Endothelial cell of umbilical vein (primary cell): ENCODE data around the gene XXYLT1. TPM values are rescaled to one million over a fixed set of nuclear protein-coding genes. Genes with fewer than 3 reads are reported as not detected.

Experiments
- BruUV-seq: library from RNA; stranded (reverse); fragments of 400-500 nt; replicated peaks from 2 replicates; lab custom pipeline; 2021; lab: Mats Ljungman, UMichigan
- CTCF ChIA-PET: fragments of 300-600, 350-600 bp; sonication (Branson Sonifier 250); formaldehyde crosslinking; loops from one replicate; lab custom pipeline; 2021; ENCODE audit warnings: antibody characterized with exemption, inconsistent platforms; lab: Charles Lee
- POLR2A ChIA-PET: fragments of 300-600, 350-600 bp; sonication (Branson Sonifier 250); formaldehyde crosslinking; loops from one replicate; lab custom pipeline; 2021; ENCODE audit warnings: antibody characterized with exemption, inconsistent platforms; lab: Charles Lee
- DNase-seq: peaks from one replicate; pipeline ENCODE4 v3.0.0-alpha.2; 2011; ENCODE audit warnings: low read depth, low spot score
- FAIRE-seq: peaks from 2 replicates; lab custom pipeline; 2011; peaks lifted over from hg19 to GRCh38; lab: Jason Lieb, UNC
- H2AFZ ChIP-seq: 2 replicates; pipeline ENCODE4 v1.6.0; 2012; ENCODE audit warnings: low read depth, low read length, control low read depth, inconsistent platforms
- H3K27ac ChIP-seq: 2 replicates; pipeline ENCODE4 v1.5.1; 2011; ENCODE audit warnings: low read depth, mild to moderate bottlenecking, control low read depth, low read length, moderate library complexity; ENCODE audit not compliant: insufficient read depth
- H3K27me3 ChIP-seq, 2 experiments: 2 replicates each; pipeline versions ENCODE4 v1.6.0 to v1.6.1; 2011; ENCODE audit warnings: low read length in 2 of 2, mixed read lengths in 1 of 2; ENCODE audit not compliant: control insufficient read depth in 2 of 2, insufficient read depth in 2 of 2
- H3K36me3 ChIP-seq, 2 experiments: 2 replicates in 1 of 2; 3 replicates in 1 of 2; pipeline ENCODE4 v1.5.1; 2011; ENCODE audit warnings: low read length in 2 of 2, mild to moderate bottlenecking in 1 of 2, moderate library complexity in 1 of 2; ENCODE audit not compliant: control insufficient read depth in 2 of 2, insufficient read depth in 2 of 2; ENCODE audit errors: extremely low read depth in 1 of 2
- H3K4me1 ChIP-seq: 3 replicates; pipeline ENCODE4 v1.5.1; 2011; ENCODE audit warnings: mild to moderate bottlenecking, low read length; ENCODE audit not compliant: control insufficient read depth, insufficient read depth; ENCODE audit errors: extremely low read depth
- H3K4me2 ChIP-seq: 2 replicates; pipeline ENCODE4 v1.6.1; 2011; ENCODE audit warnings: low read length, control low read depth, mixed read lengths; ENCODE audit not compliant: insufficient read depth
- H3K4me3 ChIP-seq, 3 experiments: fragments of 200-600 bp in 1 of 3; sonication (generic), shearing (Covaris generic) in 1 of 3; replicated peaks in 1 of 3; 2 replicates each; pipeline ENCODE4 v1.5.1; 2011 to 2016; ENCODE audit warnings: control low read depth in 3 of 3, low read length in 3 of 3, mild to moderate bottlenecking in 2 of 3, inconsistent platforms in 1 of 3, low read depth in 1 of 3, moderate library complexity in 1 of 3; ENCODE audit not compliant: insufficient read depth in 1 of 3
- H3K79me2 ChIP-seq: 2 replicates; pipeline ENCODE4 v1.6.0; 2012; ENCODE audit warnings: low read length, inconsistent platforms; ENCODE audit not compliant: control insufficient read depth, insufficient read depth
- H3K9ac ChIP-seq: replicated peaks from 2 replicates; pipeline ENCODE3; 2011; ENCODE audit warnings: low read length, control low read depth; ENCODE audit not compliant: insufficient read depth; ENCODE audit errors: extremely low read depth
- H3K9me1 ChIP-seq: replicated peaks from 3 replicates; pipeline ENCODE4 v1.6.0; 2011; ENCODE audit warnings: mild to moderate bottlenecking, low read length; ENCODE audit not compliant: control insufficient read depth, insufficient read depth; ENCODE audit errors: extremely low read depth
- H3K9me3 ChIP-seq: replicated peaks from 2 replicates; pipeline ENCODE4 v1.5.1; 2012; ENCODE audit warnings: low read length, inconsistent platforms; ENCODE audit not compliant: control insufficient read depth, insufficient read depth
- H4K20me1 ChIP-seq: replicated peaks from 2 replicates; pipeline ENCODE3; 2011; ENCODE audit warnings: mild to moderate bottlenecking, low read length; ENCODE audit not compliant: control insufficient read depth, insufficient read depth; ENCODE audit errors: extremely low read depth
- EZH2 ChIP-seq: IDR thresholded peaks from 2 replicates; pipeline ENCODE4 v1.6.1; 2012; ENCODE audit warnings: borderline replicate concordance, low read depth, mild to moderate bottlenecking, moderate library complexity, low read length, inconsistent platforms; ENCODE audit not compliant: severe bottlenecking
- FOS ChIP-seq: IDR thresholded peaks from 2 replicates; pipeline ENCODE4 v1.6.1; 2011; ENCODE audit warnings: mild to moderate bottlenecking, low read length, moderate library complexity, borderline replicate concordance; ENCODE audit not compliant: insufficient read depth
- GATA2 ChIP-seq: IDR thresholded peaks from 2 replicates; pipeline ENCODE4 v1.7.0; 2011; ENCODE audit warnings: low read depth, mild to moderate bottlenecking, moderate library complexity, mixed read lengths, low read length; ENCODE audit not compliant: insufficient read length, insufficient read depth
- JUN ChIP-seq: IDR thresholded peaks from 2 replicates; pipeline ENCODE4 v1.6.1; 2011; ENCODE audit warnings: borderline replicate concordance, low read depth; ENCODE audit not compliant: insufficient read length, insufficient read depth
- MYC ChIP-seq: IDR thresholded peaks from one replicate; pipeline ENCODE4 v1.6.1; 2011; ENCODE audit warnings: mild to moderate bottlenecking, low read depth, low read length
- POLR2A ChIP-seq: IDR thresholded peaks from 2 replicates; pipeline ENCODE4 v1.6.1; 2012; ENCODE audit warnings: low read depth, mild to moderate bottlenecking, control low read depth, low read length
- POLR2AphosphoS5 ChIP-seq: IDR thresholded peaks from 2 replicates; pipeline ENCODE4 v1.6.1; 2012; ENCODE audit warnings: low read depth, mild to moderate bottlenecking, control low read depth, low read length, moderate library complexity; ENCODE audit not compliant: insufficient read depth
- dilution Hi-C: fragments of 300-500 bp; cut with MboI; formaldehyde crosslinking; loops from one replicate; pipeline ENCODE4 v1.15.0; 2019; ENCODE audit warnings: low sequenced_read_pairs; ENCODE audit not compliant: extremely low pct_ligation_motif_present
- intact Hi-C: fragments of 100-400 bp; cut with micrococcal nuclease; formaldehyde crosslinking; loops from one replicate; pipeline ENCODE4 v1.10.0; 2022
- polyA plus RNA-seq, 4 experiments: library from polyadenylated mRNA; depleted of rRNA in 3 of 4; stranded (reverse) in 3 of 4; unstranded in 1 of 4; fragments of >200 nt; gene quantifications; 2 replicates each; pipeline versions ENCODE4 v1.2.1 to v1.2.3, GENCODE V29; 2011 to 2012; ENCODE audit warnings: missing spikeins in 1 of 4
- total RNA-seq: library from RNA; stranded (reverse); gene quantifications from 2 replicates; pipeline ENCODE4 v1.2.3, GENCODE V29; 2021
- TF ChIP-seq, protein P1 (sequence below): IDR thresholded peaks from 2 replicates; pipeline ENCODE4 v1.6.1; 2011; ENCODE audit not compliant: insufficient read depth, insufficient read length
- TF ChIP-seq, protein P2 (sequence below), 2 donors: IDR thresholded peaks; 1 replicate in 1 of 2; 2 replicates in 1 of 2; pipeline ENCODE4 v1.5.1; 2011; ENCODE audit warnings: low read length in 2 of 2, mild to moderate bottlenecking in 2 of 2, moderate library complexity in 2 of 2, control low read depth in 1 of 2, inconsistent platforms in 1 of 2, low read depth in 1 of 2; ENCODE audit not compliant: insufficient read depth in 1 of 2; ENCODE audit errors: extremely low read depth in 1 of 2

XXYLT1 gene
- total and polyA plus RNA-seq, 2 donors (not counting 3 experiments of a cell fraction or from before 2014, with no cell fraction given) = 54.4 to 78.1 TPM

DNA sequence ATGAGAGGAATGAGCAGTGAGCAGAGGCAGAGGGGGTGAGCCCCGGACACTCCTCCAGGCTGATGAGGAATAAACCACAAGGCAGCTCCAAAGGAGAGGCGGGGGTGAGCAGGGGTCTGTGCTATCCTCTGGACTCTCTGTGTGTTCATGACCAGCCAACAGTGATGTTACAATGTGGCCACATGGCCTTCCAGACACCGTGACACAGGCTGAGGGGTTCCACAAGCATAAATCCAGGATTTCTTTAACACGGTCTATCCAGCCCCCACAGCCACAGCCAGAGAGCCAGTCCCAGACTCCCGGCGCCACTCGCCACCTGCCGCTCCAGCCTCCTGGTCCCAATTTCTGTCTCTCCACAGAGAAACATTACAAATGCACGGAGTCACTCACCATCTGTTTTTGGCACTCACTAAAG lies 24.4 kb downstream of the XXYLT1 start:
- ChIA-PET POLR2A (no interaction called here), CTCF (no interaction called here)
- no peak overlapping the region for H2AFZ ChIP-seq
- H3K4me1 ChIP-seq = no peaks in the 10 kb centered on the region
- TF ChIP-seq FOS (no peak), MYC (no peak), JUN (no peak), POLR2AphosphoS5 (no peak), EZH2 (no peak), GATA2 (no peak), POLR2A (no peak)
- TF ChIP-seq, protein P1, sequence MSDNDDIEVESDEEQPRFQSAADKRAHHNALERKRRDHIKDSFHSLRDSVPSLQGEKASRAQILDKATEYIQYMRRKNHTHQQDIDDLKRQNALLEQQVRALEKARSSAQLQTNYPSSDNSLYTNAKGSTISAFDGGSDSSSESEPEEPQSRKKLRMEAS = no peak
- TF ChIP-seq, protein P2, sequence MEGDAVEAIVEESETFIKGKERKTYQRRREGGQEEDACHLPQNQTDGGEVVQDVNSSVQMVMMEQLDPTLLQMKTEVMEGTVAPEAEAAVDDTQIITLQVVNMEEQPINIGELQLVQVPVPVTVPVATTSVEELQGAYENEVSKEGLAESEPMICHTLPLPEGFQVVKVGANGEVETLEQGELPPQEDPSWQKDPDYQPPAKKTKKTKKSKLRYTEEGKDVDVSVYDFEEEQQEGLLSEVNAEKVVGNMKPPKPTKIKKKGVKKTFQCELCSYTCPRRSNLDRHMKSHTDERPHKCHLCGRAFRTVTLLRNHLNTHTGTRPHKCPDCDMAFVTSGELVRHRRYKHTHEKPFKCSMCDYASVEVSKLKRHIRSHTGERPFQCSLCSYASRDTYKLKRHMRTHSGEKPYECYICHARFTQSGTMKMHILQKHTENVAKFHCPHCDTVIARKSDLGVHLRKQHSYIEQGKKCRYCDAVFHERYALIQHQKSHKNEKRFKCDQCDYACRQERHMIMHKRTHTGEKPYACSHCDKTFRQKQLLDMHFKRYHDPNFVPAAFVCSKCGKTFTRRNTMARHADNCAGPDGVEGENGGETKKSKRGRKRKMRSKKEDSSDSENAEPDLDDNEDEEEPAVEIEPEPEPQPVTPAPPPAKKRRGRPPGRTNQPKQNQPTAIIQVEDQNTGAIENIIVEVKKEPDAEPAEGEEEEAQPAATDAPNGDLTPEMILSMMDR (IDR thresholded peaks at IDR 0.05; ENCODE audit: extremely low read depth in 1 of 2, insufficient read depth in 1 of 2, low read depth in 1 of 2, low read length in 2 of 2) = no peak
- H3K4me2 ChIP-seq = no peak overlapping the region
- H3K79me2 ChIP-seq = peaks cover 9% of the 10 kb centered on the region
- dilution Hi-C loops = loop anchor here (10.0 kb wide), 1 partner anchor 562 kb away; the partner anchor contains the start of gene FAM43A
- H3K4me3 ChIP-seq = no peak overlapping the region
- peaks cover 0 to 7% of the 10 kb centered on the region in 2 experiments for H3K36me3 ChIP-seq
- no TSS peak for BruUV-seq
- intact Hi-C loops = no loop called here
- H3K9ac ChIP-seq = no peak overlapping the region
- H3K27ac ChIP-seq = no peak overlapping the region
- FAIRE-seq (no peak), DNase-seq (no peak)
- no peaks in the 10 kb centered on the region for H3K27me3 ChIP-seq
- no peaks in the 10 kb centered on the region for H3K9me1 ChIP-seq
- H4K20me1 ChIP-seq = no peaks in the 10 kb centered on the region
- no peaks in the 10 kb centered on the region for H3K9me3 ChIP-seq
